SK-MEL-5 (cell line): Measurements from ENCODE around the gene INPP5A. TPM values are rescaled to one million over a fixed set of nuclear protein-coding genes. Genes with fewer than 3 reads are reported as not detected.
"Not testable (repeated sequence)": the region's sequence is repeated elsewhere in the genome, so short reads cannot be mapped to it uniquely, and the experiment has no call there.

Experiments
- DNase-seq: peaks from one replicate; pipeline ENCODE4 v3.0.0-alpha.2; 2016; ENCODE audit warnings: low read depth, low spot score
- in situ Hi-C: cut with HindIII; loops from 2 replicates; pipeline ENCODE4 v1.10.0; 2016; ENCODE audit warnings: low sequenced_read_pairs, high pct_unique_total_duplicates, low pct_unique_long_range_greater_than_20kb
- total RNA-seq: library from RNA; depleted of rRNA; stranded (reverse); fragments of >200 nt; shearing (Covaris generic); gene quantifications from 2 replicates; pipeline ENCODE4 v1.2.3, GENCODE V29; 2014

Gene INPP5A
- total RNA-seq, 1 experiment from 2014 or later: 11.1 TPM

GRCh38 chr10:132565516-132566209 lies 28.1 kb downstream of the INPP5A start:
- in situ Hi-C loops: no loop called here
- no peak for DNase-seq

- in situ Hi-C loops: no loop called here
- DNase-seq: no peak
Observed at GRCh38 chr10:132566892-132567291, 29.3 kb downstream of the INPP5A start.

- DNase-seq: no peak
- in situ Hi-C loops: no loop called here
Observed at GRCh38 chr10:132570265-132570664, 32.7 kb downstream of the INPP5A start.

GRCh38 chr10:132570771-132571649 lies 33.4 kb downstream of the INPP5A start:
- in situ Hi-C loops: no loop called here
- DNase-seq: no peak

- peak; percentile 15 for DNase-seq
Observed at GRCh38 chr10:132571650-132572544, 34.3 kb downstream of the INPP5A start.

GRCh38 chr10:132572545-132572937 lies 35.0 kb downstream of the INPP5A start:
- in situ Hi-C loops: no loop called here
- peak; percentile 11 for DNase-seq

More at GRCh38 chr10:132571650-132572544, 34.3 kb downstream of the INPP5A start:
- in situ Hi-C loops: no loop called here

GRCh38 chr10:132572946-132573345 lies 35.4 kb downstream of the INPP5A start:
- in situ Hi-C loops, DNase-seq: not testable (repeated sequence)

GRCh38 chr10:132574288-132574687 lies 36.7 kb downstream of the INPP5A start:
- in situ Hi-C loops: no loop called here

GRCh38 chr10:132574783-132575319 lies 37.3 kb downstream of the INPP5A start:
- in situ Hi-C loops: no loop called here
- DNase-seq: no peak

More at GRCh38 chr10:132574288-132574687, 36.7 kb downstream of the INPP5A start:
- no peak for DNase-seq

- in situ Hi-C loops: no loop called here
- no peak for DNase-seq
Observed at GRCh38 chr10:132575320-132576201, 38.0 kb downstream of the INPP5A start.

GRCh38 chr10:132576671-132577349 lies 39.2 kb downstream of the INPP5A start:
- DNase-seq: no peak
- in situ Hi-C loops: no loop called here

GRCh38 chr10:132577350-132578003 lies 39.9 kb downstream of the INPP5A start:
- peak; percentile 50 for DNase-seq
- in situ Hi-C loops: no loop called here

- no peak for DNase-seq
- in situ Hi-C loops: no loop called here
Observed at GRCh38 chr10:132578287-132578951, 40.8 kb downstream of the INPP5A start.

- in situ Hi-C loops: no loop called here
- no peak for DNase-seq
Observed at GRCh38 chr10:132579027-132579859, 41.7 kb downstream of the INPP5A start.
